NCI-H446 (cell line): ENCODE measurements around the gene C13orf46.
"Not testable (repeated sequence)": the region's sequence is repeated elsewhere in the genome, so short reads cannot be mapped to it uniquely, and the experiment has no call there.

ENCODE experiments used
- DNase-seq, 2 experiments: peaks; one replicate each; lab custom pipeline; 2025; lab: John Stamatoyannopoulos, UW

Gene C13orf46

DNA sequence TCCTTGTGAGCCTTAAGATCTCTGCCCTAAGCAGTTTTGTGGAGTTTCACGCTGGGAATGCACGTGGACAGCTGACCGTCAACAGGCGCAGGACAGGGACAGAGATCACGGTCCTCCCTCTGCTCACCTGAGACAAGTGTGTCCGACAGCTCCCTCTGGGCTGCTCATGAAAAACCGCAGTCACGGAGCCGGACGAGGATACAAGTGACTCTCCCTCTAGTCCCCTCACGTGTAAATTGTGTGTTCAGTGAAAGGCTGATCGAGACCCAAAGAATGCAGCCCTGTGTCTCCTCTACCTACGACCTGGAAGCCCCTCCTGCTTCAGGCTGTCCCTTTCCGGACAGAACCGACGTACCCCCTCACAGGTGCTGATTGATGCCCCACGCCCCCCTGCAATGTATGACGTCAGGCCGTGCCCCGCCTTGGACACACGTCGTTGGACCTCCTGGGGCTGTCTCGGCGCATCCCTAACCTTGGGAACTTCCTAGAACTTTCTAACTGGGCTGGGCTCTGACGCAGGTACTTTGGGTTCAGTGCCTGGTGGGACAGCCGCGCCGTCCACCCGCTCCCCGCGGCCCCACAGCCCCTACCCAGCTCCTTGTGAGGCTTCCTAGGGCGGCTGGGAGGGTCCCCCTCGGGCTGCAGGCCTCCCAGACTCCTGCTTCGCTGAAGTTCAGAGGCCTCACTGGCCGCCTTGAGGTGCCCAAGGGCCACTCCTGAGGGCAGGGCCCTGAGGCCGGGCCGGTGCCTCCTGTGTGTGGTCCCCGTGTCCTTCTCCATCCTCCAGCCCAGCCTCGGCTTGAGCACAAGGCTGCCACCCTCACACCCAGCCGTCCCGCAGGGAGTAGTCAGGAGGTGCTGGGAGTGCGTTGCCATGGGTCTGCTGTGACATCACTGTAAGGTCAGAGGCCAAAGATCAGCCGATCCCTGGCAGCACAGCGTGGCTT, at the start of gene C13orf46:
C13orf46 (minus strand) TSS at position 859 of the 947 bp plus-strand sequence; CDS start at position 780, 79 bp downstream.
- DNase-seq = no peak

GRCh38 chr13:114022876-114023275, 49.0 kb upstream of the C13orf46 start:
- no peak for DNase-seq

GRCh38 chr13:114022309-114022669, 48.4 kb upstream of the C13orf46 start:
- no peak for DNase-seq

- DNase-seq = no peak
These were observed 47.8 kb upstream of the C13orf46 start for GRCh38 chr13:114021464-114022308.

DNA sequence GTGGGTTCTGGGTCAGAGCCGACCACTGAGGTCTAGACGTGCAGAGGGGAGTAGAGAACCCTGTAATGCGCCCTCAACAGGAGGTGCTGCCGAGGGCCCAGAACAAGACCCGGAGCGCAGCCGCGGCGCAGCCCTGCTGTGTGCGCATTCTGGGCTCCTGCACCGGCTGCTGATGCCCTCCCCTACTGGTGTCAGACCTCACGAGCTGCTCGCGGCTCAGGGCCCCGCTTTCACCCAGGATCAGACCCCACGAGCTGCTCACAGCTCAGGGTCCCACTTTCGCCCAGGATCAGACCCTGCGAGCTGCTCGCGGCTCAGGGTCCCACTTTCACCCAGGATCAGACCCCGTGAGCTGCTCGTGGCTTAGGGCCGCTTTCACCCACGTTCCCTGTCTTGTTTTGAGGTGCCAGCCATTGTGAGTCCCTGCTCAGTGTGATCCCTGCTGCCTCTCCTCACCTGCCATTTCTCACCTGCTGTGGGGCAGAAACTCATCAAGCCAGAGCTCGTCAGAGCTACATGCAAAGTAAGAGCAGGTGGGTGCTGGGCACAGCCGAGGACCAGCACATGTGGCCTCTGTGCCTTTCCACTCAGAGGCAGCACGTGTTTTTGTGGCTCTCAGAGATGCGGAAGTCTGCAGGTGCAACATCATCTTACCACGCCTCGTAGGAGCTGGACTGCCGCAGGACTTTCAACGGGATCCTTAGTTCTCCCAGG, 47.0 kb upstream of the C13orf46 start:
- DNase-seq = no peak

DNA sequence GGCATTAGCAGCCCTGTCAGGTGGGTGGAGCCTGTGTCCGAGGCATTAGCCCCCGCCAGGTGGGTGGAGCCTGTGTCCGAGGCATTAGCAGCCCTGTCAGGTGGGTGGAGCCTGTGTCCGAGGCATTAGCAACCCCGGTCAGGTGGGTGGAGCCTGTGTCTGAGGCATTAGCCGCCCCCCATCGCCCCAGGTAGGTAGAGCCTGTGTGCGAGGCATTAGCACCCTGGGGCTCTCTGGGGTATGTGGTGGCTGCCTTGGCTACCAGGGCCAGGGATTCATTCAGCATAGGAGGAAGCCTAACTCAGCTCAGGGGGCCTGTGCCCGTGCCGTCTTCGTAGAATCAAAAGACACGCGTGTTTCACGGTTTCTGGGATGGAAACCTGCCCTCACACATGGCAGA, 46.3 kb upstream of the C13orf46 start:
- not testable (repeated sequence) for DNase-seq

GRCh38 chr13:114019367-114019766, 45.5 kb upstream of the C13orf46 start:
- DNase-seq = no peak

GRCh38 chr13:114018461-114019055, 44.7 kb upstream of the C13orf46 start:
- DNase-seq = no peak

- DNase-seq = no peak
These were observed 44.1 kb upstream of the C13orf46 start for GRCh38 chr13:114017966-114018365.

DNA sequence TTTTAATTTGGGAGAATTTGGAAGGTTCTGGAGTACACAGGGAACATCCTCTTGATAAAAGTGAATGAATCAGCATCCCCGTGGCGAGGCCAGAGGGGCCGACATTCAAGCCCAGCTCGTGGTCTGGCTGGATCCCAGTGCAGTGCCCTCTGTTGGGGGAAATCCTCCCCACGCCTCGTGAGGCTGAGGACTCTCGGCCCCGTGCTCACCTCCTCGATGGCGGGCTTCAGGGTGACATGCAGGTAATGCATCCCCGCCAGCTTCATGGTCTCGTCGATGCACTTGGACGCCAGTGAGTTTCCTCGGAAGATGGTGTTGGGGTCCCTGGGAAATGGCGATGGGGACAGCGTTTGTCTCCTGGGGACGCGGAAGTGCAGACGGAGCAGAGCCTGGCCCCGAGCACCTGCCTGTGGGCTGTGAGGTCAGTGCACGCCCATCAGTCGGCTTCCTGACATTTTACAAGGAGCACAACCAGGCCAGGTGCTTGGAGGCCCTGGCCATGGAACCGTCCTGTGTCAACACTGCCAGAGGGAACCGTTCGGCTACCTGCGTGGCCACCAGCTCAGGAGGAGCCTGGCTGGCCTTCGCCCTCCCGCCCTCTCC, 43.3 kb upstream of the C13orf46 start:
- DNase-seq = no peak

GRCh38 chr13:114016321-114017027, 42.6 kb upstream of the C13orf46 start:
- no peak for DNase-seq

- DNase-seq = no peak
These were observed 42.1 kb upstream of the C13orf46 start for GRCh38 chr13:114015969-114016295.

DNA sequence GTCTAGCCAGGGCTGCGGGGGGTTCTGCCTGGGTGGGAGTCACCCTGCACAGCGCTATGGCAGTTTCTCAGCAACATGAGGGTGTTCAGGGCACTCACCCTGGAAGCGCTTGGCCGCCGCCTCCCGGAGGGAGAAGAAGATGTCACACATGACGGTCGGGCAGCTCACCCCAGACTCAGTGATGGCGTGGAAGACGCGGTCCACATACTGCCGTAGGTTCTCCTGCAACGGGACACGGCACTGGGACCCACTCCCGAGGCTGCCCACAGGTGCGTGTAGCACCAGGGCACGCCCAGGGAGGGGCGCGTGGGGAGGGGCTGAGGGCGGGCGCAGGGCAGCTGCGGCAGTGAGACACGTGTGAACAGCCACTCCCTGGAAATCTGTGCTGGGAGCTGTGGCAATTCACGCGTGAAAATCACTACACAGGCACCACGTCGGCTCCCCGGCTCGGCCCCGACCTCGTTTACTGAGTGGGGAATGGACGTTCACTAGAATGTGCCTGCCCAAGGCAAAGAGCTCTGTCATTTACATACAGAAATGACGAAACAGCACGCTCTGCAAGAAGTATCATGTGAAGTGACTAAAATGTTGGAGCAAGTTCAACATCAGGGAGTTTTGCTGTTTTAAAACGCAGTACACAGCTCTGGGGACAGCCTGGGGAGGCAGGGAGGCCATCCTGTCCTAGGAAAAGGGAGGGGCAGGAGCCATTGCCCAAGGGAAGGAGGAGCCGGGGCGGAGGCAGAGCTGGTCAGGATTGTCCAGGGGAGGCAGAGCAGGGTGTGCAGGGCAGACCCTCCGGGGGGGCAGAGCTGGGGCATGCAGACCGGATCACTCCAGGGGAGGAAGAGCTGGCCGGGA, 41.5 kb upstream of the C13orf46 start:
- no peak for DNase-seq

- DNase-seq = no peak
These were observed 40.2 kb upstream of the C13orf46 start for GRCh38 chr13:114013952-114014629.

GRCh38 chr13:114013336-114013735, 39.5 kb upstream of the C13orf46 start:
- DNase-seq = no peak

- no peak for DNase-seq
These were observed 39.0 kb upstream of the C13orf46 start for GRCh38 chr13:114012921-114013320.

DNA sequence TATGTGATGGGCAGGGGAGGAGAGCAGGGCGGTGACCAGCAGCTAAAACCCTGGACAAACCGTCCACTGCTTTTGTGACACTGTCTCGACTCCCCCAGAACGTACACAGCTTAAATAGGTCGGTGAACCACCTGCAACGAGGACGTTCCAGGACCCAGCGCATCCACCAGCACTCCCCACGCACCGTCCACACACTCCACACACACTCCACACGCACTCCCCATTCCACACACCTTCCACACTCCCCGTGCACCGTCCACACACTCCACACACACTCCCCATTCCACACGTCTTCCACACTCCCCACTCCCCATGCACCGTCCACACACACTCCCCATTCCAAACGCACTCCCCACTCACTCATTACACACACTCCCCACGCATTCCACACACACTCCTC, 38.3 kb upstream of the C13orf46 start:
- no peak for DNase-seq

DNA sequence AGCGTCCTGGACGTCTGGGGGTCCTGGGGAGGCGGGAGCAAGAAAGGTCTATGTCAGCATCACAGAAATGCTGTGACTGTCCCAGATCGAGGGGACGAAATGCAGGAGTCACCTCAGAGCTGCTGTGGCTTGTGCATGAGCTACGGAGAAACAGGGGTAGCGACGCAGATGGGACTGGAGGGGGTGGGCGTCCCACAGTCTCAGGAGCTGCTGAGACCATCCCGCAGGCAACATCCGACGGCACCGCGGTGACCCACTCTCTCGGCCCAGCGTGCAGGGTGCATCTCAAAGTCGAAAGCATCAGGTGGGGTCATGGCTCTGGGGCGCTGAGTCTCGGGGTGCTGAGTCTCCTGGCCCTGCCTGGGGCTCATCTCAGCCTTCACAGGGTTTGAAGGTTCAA, 37.4 kb upstream of the C13orf46 start:
- DNase-seq = no peak

GRCh38 chr13:114010401-114011101, 36.7 kb upstream of the C13orf46 start:
- DNase-seq = no peak
